Measurements from ENCODE around the gene GHR.

DNA sequence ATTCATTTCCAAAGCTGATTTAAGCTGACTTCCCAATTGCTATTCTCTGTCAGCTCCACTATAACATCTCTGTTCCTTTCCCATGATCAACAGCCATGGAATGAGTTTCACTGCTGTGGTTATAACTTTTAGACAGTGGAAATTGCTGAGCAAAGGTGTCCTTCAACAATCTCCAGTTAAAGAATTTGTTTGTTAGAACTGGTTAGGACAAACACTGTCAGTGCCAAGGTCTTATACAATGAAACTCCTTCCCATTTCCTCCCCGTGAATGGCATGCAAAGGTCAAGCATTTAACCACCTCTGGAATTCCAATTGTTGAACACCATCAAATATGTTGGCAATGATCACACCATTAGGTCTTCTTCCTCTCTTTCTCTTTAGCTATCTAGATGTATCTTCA is 45.7 kb upstream of the GHR start:
- no peak for TF ChIP-seq EP300 (conservative IDR thresholded peaks at IDR 0.05; ENCODE audit: poor library complexity, severe bottlenecking)
- TF ChIP-seq, protein P1, sequence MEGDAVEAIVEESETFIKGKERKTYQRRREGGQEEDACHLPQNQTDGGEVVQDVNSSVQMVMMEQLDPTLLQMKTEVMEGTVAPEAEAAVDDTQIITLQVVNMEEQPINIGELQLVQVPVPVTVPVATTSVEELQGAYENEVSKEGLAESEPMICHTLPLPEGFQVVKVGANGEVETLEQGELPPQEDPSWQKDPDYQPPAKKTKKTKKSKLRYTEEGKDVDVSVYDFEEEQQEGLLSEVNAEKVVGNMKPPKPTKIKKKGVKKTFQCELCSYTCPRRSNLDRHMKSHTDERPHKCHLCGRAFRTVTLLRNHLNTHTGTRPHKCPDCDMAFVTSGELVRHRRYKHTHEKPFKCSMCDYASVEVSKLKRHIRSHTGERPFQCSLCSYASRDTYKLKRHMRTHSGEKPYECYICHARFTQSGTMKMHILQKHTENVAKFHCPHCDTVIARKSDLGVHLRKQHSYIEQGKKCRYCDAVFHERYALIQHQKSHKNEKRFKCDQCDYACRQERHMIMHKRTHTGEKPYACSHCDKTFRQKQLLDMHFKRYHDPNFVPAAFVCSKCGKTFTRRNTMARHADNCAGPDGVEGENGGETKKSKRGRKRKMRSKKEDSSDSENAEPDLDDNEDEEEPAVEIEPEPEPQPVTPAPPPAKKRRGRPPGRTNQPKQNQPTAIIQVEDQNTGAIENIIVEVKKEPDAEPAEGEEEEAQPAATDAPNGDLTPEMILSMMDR (IDR thresholded peaks at IDR 0.05; ENCODE audit: poor library complexity, severe bottlenecking) = no peak
- TF ChIP-seq POLR2AphosphoS5 (IDR thresholded peaks at IDR 0.05) = no peak
- TF ChIP-seq, protein P2, sequence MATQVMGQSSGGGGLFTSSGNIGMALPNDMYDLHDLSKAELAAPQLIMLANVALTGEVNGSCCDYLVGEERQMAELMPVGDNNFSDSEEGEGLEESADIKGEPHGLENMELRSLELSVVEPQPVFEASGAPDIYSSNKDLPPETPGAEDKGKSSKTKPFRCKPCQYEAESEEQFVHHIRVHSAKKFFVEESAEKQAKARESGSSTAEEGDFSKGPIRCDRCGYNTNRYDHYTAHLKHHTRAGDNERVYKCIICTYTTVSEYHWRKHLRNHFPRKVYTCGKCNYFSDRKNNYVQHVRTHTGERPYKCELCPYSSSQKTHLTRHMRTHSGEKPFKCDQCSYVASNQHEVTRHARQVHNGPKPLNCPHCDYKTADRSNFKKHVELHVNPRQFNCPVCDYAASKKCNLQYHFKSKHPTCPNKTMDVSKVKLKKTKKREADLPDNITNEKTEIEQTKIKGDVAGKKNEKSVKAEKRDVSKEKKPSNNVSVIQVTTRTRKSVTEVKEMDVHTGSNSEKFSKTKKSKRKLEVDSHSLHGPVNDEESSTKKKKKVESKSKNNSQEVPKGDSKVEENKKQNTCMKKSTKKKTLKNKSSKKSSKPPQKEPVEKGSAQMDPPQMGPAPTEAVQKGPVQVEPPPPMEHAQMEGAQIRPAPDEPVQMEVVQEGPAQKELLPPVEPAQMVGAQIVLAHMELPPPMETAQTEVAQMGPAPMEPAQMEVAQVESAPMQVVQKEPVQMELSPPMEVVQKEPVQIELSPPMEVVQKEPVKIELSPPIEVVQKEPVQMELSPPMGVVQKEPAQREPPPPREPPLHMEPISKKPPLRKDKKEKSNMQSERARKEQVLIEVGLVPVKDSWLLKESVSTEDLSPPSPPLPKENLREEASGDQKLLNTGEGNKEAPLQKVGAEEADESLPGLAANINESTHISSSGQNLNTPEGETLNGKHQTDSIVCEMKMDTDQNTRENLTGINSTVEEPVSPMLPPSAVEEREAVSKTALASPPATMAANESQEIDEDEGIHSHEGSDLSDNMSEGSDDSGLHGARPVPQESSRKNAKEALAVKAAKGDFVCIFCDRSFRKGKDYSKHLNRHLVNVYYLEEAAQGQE (IDR thresholded peaks at IDR 0.05; ENCODE audit: borderline replicate concordance) = no peak
- no peak for TF ChIP-seq EZH2 (IDR thresholded peaks at IDR 0.05; ENCODE audit: borderline replicate concordance, insufficient read depth, low read length, poor library complexity, severe bottlenecking)
- TF ChIP-seq RAD21 (conservative IDR thresholded peaks at IDR 0.05) = no peak
- TF ChIP-seq TAF1 (IDR thresholded peaks at IDR 0.05; ENCODE audit: low read depth) = no peak
- TF ChIP-seq MXI1 (conservative IDR thresholded peaks at IDR 0.05; ENCODE audit: poor library complexity, severe bottlenecking) = no peak

All from neural cell (in vitro differentiated cells).